Measurements from ENCODE around the gene SLC13A4.

SLC13A4 gene

GRCh38 chr7:135685306-135686084 lies 42.5 kb downstream of the SLC13A4 start:
- H3K4me3 ChIP-seq (ENCODE audit: low read length) = no peak overlapping the region
- peak; percentile 50 for DNase-seq (ENCODE audit: low read depth)
- TF ChIP-seq CTCF (IDR thresholded peaks at IDR 0.05; ENCODE audit: insufficient read depth, low read depth, low read length, missing control alignments) = no peak

GRCh38 chr7:135684699-135685098 lies 43.3 kb downstream of the SLC13A4 start:
- no peak overlapping the region for H3K4me3 ChIP-seq (ENCODE audit: low read length)
- no peak for TF ChIP-seq CTCF (IDR thresholded peaks at IDR 0.05; ENCODE audit: insufficient read depth, low read depth, low read length, missing control alignments)
- DNase-seq (ENCODE audit: low read depth) = no peak

DNA sequence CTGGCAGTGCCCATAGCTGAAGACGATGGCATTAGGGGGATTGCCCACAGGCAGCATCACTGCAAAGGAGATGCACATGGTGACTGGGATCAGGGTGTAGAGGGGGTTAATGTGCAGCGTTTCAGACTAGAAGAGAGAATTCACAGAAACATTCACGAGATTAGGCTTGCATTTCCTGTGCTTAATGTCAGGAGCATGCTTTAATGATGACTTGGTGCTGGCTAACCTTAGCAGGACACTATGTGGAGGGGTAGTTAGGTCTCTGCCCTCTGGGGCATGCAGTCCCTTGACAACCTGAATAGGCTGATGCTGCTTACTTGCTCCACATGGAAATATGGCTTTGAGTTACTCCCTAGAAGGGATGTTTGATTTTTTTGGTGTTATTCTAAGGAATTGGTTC lies 43.9 kb downstream of the SLC13A4 start:
- no peak for TF ChIP-seq CTCF (IDR thresholded peaks at IDR 0.05; ENCODE audit: insufficient read depth, low read depth, low read length, missing control alignments)
- DNase-seq (ENCODE audit: low read depth) = no peak
- no peak overlapping the region for H3K4me3 ChIP-seq (ENCODE audit: low read length)

DNA sequence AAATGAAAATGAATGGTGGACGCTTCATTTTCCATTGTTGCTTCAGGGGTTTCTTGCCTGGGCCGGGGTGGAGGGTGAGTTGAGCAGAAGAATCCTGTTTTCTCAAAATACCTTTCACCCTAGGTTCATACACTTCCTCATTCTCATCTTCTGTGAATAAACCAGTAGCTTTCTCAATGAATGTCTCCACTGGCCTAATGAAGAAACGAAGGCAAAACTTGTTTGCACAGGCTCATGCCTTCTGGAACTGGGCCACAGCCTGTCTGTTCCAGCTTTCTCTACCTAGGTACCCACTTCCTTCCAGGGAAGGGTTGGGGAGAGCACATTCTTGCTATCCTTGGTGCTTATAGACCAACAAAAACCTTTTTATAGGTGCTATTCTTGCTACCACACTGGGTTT lies 44.4 kb downstream of the SLC13A4 start:
- peak; percentile 86 for DNase-seq (ENCODE audit: low read depth)
- TF ChIP-seq CTCF (IDR thresholded peaks at IDR 0.05; ENCODE audit: insufficient read depth, low read depth, low read length, missing control alignments) = no peak
- H3K4me3 ChIP-seq (ENCODE audit: low read length) = no peak overlapping the region

DNA sequence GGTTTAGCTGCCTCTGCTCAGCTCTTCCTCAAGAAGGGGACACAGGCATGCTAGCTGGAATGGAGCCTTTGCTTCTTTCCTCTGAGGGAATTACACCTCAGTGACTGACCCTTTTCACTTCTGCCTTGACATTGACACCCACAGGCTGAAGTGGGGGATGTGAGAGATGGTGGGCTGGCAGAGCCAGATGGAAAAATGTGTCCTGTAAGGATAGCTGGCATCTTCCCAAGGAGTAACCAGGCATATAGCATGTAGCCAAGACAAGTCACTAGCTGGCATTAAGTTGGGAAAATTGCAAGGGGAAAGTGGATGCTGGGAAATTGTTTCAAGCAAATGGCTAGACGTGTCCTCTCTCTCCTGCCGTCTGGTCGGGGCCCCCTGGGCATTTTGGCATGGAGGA lies 45.8 kb downstream of the SLC13A4 start:
- H3K4me3 ChIP-seq (ENCODE audit: low read length) = no peak overlapping the region
- DNase-seq (ENCODE audit: low read depth) = no peak
- TF ChIP-seq CTCF (IDR thresholded peaks at IDR 0.05; ENCODE audit: insufficient read depth, low read depth, low read length, missing control alignments) = no peak

GRCh38 chr7:135681762-135682161 lies 46.2 kb downstream of the SLC13A4 start:
- DNase-seq (ENCODE audit: low read depth) = no peak
- H3K4me3 ChIP-seq (ENCODE audit: low read length) = no peak overlapping the region
- TF ChIP-seq CTCF (IDR thresholded peaks at IDR 0.05; ENCODE audit: insufficient read depth, low read depth, low read length, missing control alignments) = no peak
